ENCODE data around the gene AGMAT.
"Not testable (repeated sequence)": the region's sequence is repeated elsewhere in the genome, so short reads cannot be mapped to it uniquely, and the experiment has no call there.

GRCh38 chr1:15604400-15604799 lies 19.5 kb upstream of the AGMAT start:
- not testable (repeated sequence) for TF ChIP-seq CTCF, POLR2A (IDR thresholded peaks at IDR 0.05)

Data from tibial nerve (tissue), 3 donors.